Osteocyte (in vitro differentiated cells): ENCODE data around the gene CYP26B1. TPM values are rescaled to one million over a fixed set of nuclear protein-coding genes. Genes with fewer than 3 reads are reported as not detected.

Experiments
- DNase-seq: peaks from one replicate; pipeline ENCODE4 v3.0.0; 2021; ENCODE audit warnings: mixed read lengths; ENCODE audit not compliant: unreplicated experiment; ENCODE audit errors: extremely low spot score
- H3K27ac Mint-ChIP-seq: one replicate; pipeline ENCODE4 v1.8.0; 2021; ENCODE audit warnings: mild to moderate bottlenecking, mixed read lengths; ENCODE audit not compliant: unreplicated experiment
- H3K27me3 Mint-ChIP-seq: one replicate; pipeline ENCODE4 v1.8.0; 2021; ENCODE audit warnings: mixed read lengths; ENCODE audit not compliant: unreplicated experiment
- H3K36me3 Mint-ChIP-seq: one replicate; pipeline ENCODE4 v1.8.0; 2021; ENCODE audit warnings: mixed read lengths; ENCODE audit not compliant: unreplicated experiment
- H3K4me1 Mint-ChIP-seq: one replicate; pipeline ENCODE4 v1.8.0; 2021; ENCODE audit warnings: mixed read lengths; ENCODE audit not compliant: unreplicated experiment
- H3K4me3 Mint-ChIP-seq: one replicate; pipeline ENCODE4 v1.8.0; 2021; ENCODE audit warnings: mild to moderate bottlenecking, moderate library complexity, mixed read lengths; ENCODE audit not compliant: unreplicated experiment
- H3K9me3 Mint-ChIP-seq: one replicate; pipeline ENCODE4 v1.8.0; 2021; ENCODE audit warnings: mixed read lengths; ENCODE audit not compliant: unreplicated experiment
- CTCF ChIP-seq: fragments of 200-600 bp; sonication (generic); IDR thresholded peaks from 2 replicates; pipeline ENCODE4 v1.5.0; 2021; ENCODE audit warnings: antibody characterized with exemption, mild to moderate bottlenecking, moderate library complexity
- total RNA-seq: library from RNA; stranded (reverse); gene quantifications from 2 replicates; pipeline ENCODE4 v1.2.1, GENCODE V29; 2021

The CYP26B1 gene
- total RNA-seq, 1 donor from 2014 or later, result 1.3 TPM

- no peaks in the 10 kb centered on the region for H3K36me3 Mint-ChIP-seq
- DNase-seq, result peak; percentile 71
- no peaks in the 10 kb centered on the region for H3K9me3 Mint-ChIP-seq
- no peak overlapping the region for H3K4me3 Mint-ChIP-seq
- TF ChIP-seq CTCF, result no peak
- peaks cover 4% of the 10 kb centered on the region for H3K4me1 Mint-ChIP-seq
- H3K27me3 Mint-ChIP-seq, result no peaks in the 10 kb centered on the region
- H3K27ac Mint-ChIP-seq, result no peak overlapping the region
Observed at GRCh38 chr2:72129681-72130340, 17.9 kb downstream of the CYP26B1 start.

- peak; percentile 62 for DNase-seq
- Mint-ChIP-seq H3K4me1 (peaks cover 4% of the 10 kb centered on the region), H3K9me3 (no peaks in the 10 kb centered on the region), H3K4me3 (no peak overlapping the region), H3K27me3 (peaks cover 6% of the 10 kb centered on the region), H3K36me3 (no peaks in the 10 kb centered on the region), H3K27ac (no peak overlapping the region)
- no peak for TF ChIP-seq CTCF
Observed at GRCh38 chr2:72128843-72129227, 18.8 kb downstream of the CYP26B1 start.

DNA sequence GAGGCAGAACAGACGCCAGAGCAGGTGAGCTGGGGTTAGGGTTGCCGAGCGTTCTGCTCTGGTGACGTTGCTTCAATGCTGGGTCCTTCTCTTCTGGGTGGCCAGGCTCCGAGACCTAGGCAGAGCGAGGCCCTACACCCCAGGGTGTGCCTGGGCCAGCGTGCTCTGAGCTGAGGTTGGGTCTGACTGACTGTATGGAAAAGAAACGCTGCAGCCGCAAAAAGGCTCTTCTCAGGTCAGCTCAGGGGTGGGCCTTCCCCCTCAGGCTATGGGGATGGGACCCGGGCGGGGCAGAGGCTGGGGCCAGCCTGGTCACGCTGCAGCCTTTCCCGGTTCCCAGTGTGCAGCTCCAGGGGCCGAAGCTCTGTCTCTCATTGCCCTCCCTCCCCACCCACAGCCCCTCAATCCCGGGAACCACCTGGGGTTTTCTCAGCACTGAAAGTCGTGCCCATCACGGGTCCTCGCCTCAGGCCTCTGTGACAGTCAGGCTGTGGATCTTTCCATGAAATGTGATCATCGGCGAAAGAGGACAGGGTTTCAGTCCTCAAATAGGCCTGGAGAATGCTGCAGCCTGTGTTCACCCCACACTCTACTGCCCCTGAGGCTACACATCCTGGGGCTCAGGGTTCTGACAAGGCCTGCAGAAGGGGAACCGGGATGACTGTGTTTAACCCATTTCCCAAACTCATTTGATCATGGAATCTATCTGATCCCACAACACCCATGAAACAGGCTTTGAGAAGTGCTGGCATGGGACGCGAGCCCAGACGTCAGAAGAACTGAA, 19.4 kb downstream of the CYP26B1 start:
- H3K27ac Mint-ChIP-seq, result no peak overlapping the region
- H3K4me1 Mint-ChIP-seq, result peaks cover 4% of the 10 kb centered on the region
- H3K9me3 Mint-ChIP-seq, result no peaks in the 10 kb centered on the region
- no peak overlapping the region for H3K4me3 Mint-ChIP-seq
- peaks cover 9% of the 10 kb centered on the region for H3K27me3 Mint-ChIP-seq
- DNase-seq, result no peak
- TF ChIP-seq CTCF, result no peak
- no peaks in the 10 kb centered on the region for H3K36me3 Mint-ChIP-seq

GRCh38 chr2:72127401-72128058, 20.1 kb downstream of the CYP26B1 start:
- peaks cover 4% of the 10 kb centered on the region for H3K4me1 Mint-ChIP-seq
- no peak overlapping the region for H3K27ac Mint-ChIP-seq
- H3K27me3 Mint-ChIP-seq, result peaks cover 15% of the 10 kb centered on the region
- H3K36me3 Mint-ChIP-seq, result no peaks in the 10 kb centered on the region
- H3K9me3 Mint-ChIP-seq, result peaks cover under 1% of the 10 kb centered on the region
- TF ChIP-seq CTCF, result no peak
- no peak overlapping the region for H3K4me3 Mint-ChIP-seq
- DNase-seq, result peak; percentile 80
